GM23338 (cell line): ENCODE results near the gene SSNA1. TPM values are rescaled to one million over a fixed set of nuclear protein-coding genes. Genes with fewer than 3 reads are reported as not detected.

Source experiments
- ATAC-seq: fragments of 200-7000 bp; cut with Tn5 transposase; 3 replicates; pipeline ENCODE4 v1.9.1; 2020
- DNase-seq: peaks from one replicate; pipeline ENCODE4 v3.0.0-alpha.2; 2015; ENCODE audit warnings: low spot score
- H2AFZ ChIP-seq: fragments of 200-600 bp; sonication (generic); 2 replicates; pipeline ENCODE4 v1.8.0; 2016; ENCODE audit warnings: antibody characterized with exemption, mild to moderate bottlenecking, moderate library complexity
- H3F3A ChIP-seq: fragments of 200-600 bp; sonication (generic); replicated peaks from 2 replicates; pipeline ENCODE4 v1.8.0; 2017; ENCODE audit warnings: antibody characterized with exemption, mixed run types, low read depth
- H3K27ac ChIP-seq: fragments of 200-600 bp; sonication (generic); 2 replicates; pipeline ENCODE4 v1.6.1; 2016; ENCODE audit warnings: low read depth
- H3K27me3 ChIP-seq: fragments of 200-600 bp; sonication (generic); 2 replicates; pipeline ENCODE4 v1.8.0; 2016; ENCODE audit warnings: mild to moderate bottlenecking, mixed run types, moderate library complexity; ENCODE audit not compliant: insufficient read depth
- H3K36me3 ChIP-seq: fragments of 200-600 bp; sonication (generic); 2 replicates; pipeline ENCODE4 v1.8.0; 2016; ENCODE audit warnings: mild to moderate bottlenecking; ENCODE audit not compliant: insufficient read depth
- H3K4me1 ChIP-seq: fragments of 200-600 bp; sonication (generic); 2 replicates; pipeline ENCODE4 v1.8.0; 2016; ENCODE audit warnings: mild to moderate bottlenecking, moderate library complexity; ENCODE audit not compliant: insufficient read depth
- H3K4me2 ChIP-seq: fragments of 200-600 bp; sonication (generic); 2 replicates; pipeline ENCODE4 v1.7.1; 2017; ENCODE audit warnings: mixed run types
- H3K4me3 ChIP-seq: fragments of 200-600 bp; sonication (generic); 2 replicates; pipeline ENCODE4 v1.6.1; 2016; ENCODE audit warnings: mixed run types
- H3K79me2 ChIP-seq: fragments of 200-600 bp; sonication (generic); replicated peaks from 2 replicates; pipeline ENCODE4 v1.8.0; 2017; ENCODE audit warnings: mild to moderate bottlenecking; ENCODE audit not compliant: insufficient read depth
- H3K9me2 ChIP-seq: fragments of 200-600 bp; sonication (generic); 2 replicates; pipeline ENCODE4 v1.8.0; 2017; ENCODE audit not compliant: insufficient read depth
- H4K20me1 ChIP-seq: fragments of 200-600 bp; sonication (generic); replicated peaks from 2 replicates; pipeline ENCODE4 v1.8.0; 2017; ENCODE audit warnings: mild to moderate bottlenecking; ENCODE audit not compliant: insufficient read depth
- H3K27ac Mint-ChIP-seq: 2 replicates; pipeline ENCODE4 v1.8.0; 2020; ENCODE audit warnings: inconsistent platforms, mild to moderate bottlenecking, moderate library complexity, mixed read lengths
- H3K27me3 Mint-ChIP-seq: 3 replicates; pipeline ENCODE4 v1.8.0; 2022; ENCODE audit warnings: low read depth, mild to moderate bottlenecking, moderate library complexity, mixed read lengths, inconsistent platforms; ENCODE audit not compliant: insufficient read depth, poor library complexity
- H3K36me3 Mint-ChIP-seq: 3 replicates; pipeline ENCODE4 v1.8.0; 2021; ENCODE audit warnings: low read depth, mild to moderate bottlenecking, inconsistent platforms, moderate library complexity, mixed read lengths
- H3K4me1 Mint-ChIP-seq: 3 replicates; pipeline ENCODE4 v1.8.0; 2020; ENCODE audit warnings: mild to moderate bottlenecking, inconsistent platforms, mixed read lengths
- H3K4me3 Mint-ChIP-seq: 3 replicates; pipeline ENCODE4 v1.8.0; 2021; ENCODE audit warnings: moderate library complexity, mild to moderate bottlenecking, inconsistent platforms, mixed read lengths
- H3K9me3 Mint-ChIP-seq: 3 replicates; pipeline ENCODE4 v1.8.0; 2020; ENCODE audit warnings: moderate library complexity, mild to moderate bottlenecking, inconsistent platforms, mixed read lengths
- CREB1 ChIP-seq: fragments of 250-450 bp; sonication (Bioruptor Pico); IDR thresholded peaks from 2 replicates; pipeline ENCODE4 v1.5.0; 2020; ENCODE audit warnings: low read depth, mild to moderate bottlenecking, moderate library complexity
- EZH2 ChIP-seq: fragments of 200-600 bp; sonication (generic); IDR thresholded peaks from one replicate; pipeline ENCODE4 v1.8.0; 2017; ENCODE audit warnings: antibody characterized with exemption, mild to moderate bottlenecking, low read depth; ENCODE audit not compliant: unreplicated experiment
- EZH2phosphoT487 ChIP-seq: fragments of 200-600 bp; sonication (generic); IDR thresholded peaks from one replicate; pipeline ENCODE4 v1.8.1; 2018; ENCODE audit warnings: antibody characterized with exemption; ENCODE audit not compliant: unreplicated experiment
- JUNB ChIP-seq: IDR thresholded peaks from one replicate; pipeline ENCODE4 v1.6.1; 2016; ENCODE audit warnings: antibody characterized with exemption; ENCODE audit not compliant: unreplicated experiment
- NANOG ChIP-seq: IDR thresholded peaks from 2 replicates; pipeline ENCODE4 v1.6.1; 2016; ENCODE audit warnings: antibody characterized with exemption, borderline replicate concordance
- POLR2AphosphoS5 ChIP-seq: IDR thresholded peaks from 2 replicates; pipeline ENCODE4 v1.6.1; 2016; ENCODE audit warnings: antibody characterized with exemption, low read depth
- STAT1 ChIP-seq: IDR thresholded peaks from one replicate; pipeline ENCODE4 v1.6.1; 2016; ENCODE audit warnings: antibody characterized with exemption; ENCODE audit not compliant: unreplicated experiment
- ZNF114 ChIP-seq: fragments of 250-450 bp; sonication (Bioruptor Pico); IDR thresholded peaks from 2 replicates; pipeline ENCODE4 v1.5.0; 2020; ENCODE audit warnings: mild to moderate bottlenecking, moderate library complexity
- ZNF331 ChIP-seq: fragments of 250-450 bp; sonication (Bioruptor Pico); IDR thresholded peaks from 2 replicates; pipeline ENCODE4 v1.5.0; 2020; ENCODE audit warnings: low read depth, mild to moderate bottlenecking, moderate library complexity
- polyA plus RNA-seq: library from polyadenylated mRNA; unstranded; fragments of >200 nt; fragmentation: Nextera tagmentation; extraction: Ambion mirVana; gene quantifications from 2 replicates; pipeline ENCODE4 v1.2.1, GENCODE V29; 2016
- total RNA-seq: library from RNA; depleted of rRNA; stranded (reverse); fragments of >200 nt; shearing (Covaris generic); gene quantifications from 2 replicates; pipeline ENCODE4 v1.2.3, GENCODE V29; 2014
- TF ChIP-seq, protein P1 (sequence below): fragments of 250-450 bp; sonication (Bioruptor Pico); IDR thresholded peaks from 2 replicates; pipeline ENCODE4 v1.5.0; 2020; ENCODE audit warnings: mild to moderate bottlenecking, moderate library complexity
- TF ChIP-seq, protein P2 (sequence below), 2 experiments: fragments of 200-600 bp in 1 of 2; sonication (generic) in 1 of 2; conservative IDR thresholded peaks; 2 replicates each; pipeline versions ENCODE4 v1.5.1 to v1.6.1; 2016 to 2017; ENCODE audit warnings: antibody characterized with exemption in 2 of 2, low read depth in 2 of 2, mild to moderate bottlenecking in 2 of 2, moderate library complexity in 1 of 2
- TF ChIP-seq, protein P3 (sequence below): IDR thresholded peaks from 2 replicates; pipeline ENCODE4 v1.6.1; 2016; ENCODE audit warnings: antibody characterized with exemption
- TF ChIP-seq, protein P4 (sequence below): IDR thresholded peaks from one replicate; pipeline ENCODE4 v1.6.1; 2018; ENCODE audit warnings: antibody characterized with exemption; ENCODE audit not compliant: unreplicated experiment

The SSNA1 gene
- total and polyA plus RNA-seq, 2 experiments from 2014 or later: 132 to 154 TPM

DNA sequence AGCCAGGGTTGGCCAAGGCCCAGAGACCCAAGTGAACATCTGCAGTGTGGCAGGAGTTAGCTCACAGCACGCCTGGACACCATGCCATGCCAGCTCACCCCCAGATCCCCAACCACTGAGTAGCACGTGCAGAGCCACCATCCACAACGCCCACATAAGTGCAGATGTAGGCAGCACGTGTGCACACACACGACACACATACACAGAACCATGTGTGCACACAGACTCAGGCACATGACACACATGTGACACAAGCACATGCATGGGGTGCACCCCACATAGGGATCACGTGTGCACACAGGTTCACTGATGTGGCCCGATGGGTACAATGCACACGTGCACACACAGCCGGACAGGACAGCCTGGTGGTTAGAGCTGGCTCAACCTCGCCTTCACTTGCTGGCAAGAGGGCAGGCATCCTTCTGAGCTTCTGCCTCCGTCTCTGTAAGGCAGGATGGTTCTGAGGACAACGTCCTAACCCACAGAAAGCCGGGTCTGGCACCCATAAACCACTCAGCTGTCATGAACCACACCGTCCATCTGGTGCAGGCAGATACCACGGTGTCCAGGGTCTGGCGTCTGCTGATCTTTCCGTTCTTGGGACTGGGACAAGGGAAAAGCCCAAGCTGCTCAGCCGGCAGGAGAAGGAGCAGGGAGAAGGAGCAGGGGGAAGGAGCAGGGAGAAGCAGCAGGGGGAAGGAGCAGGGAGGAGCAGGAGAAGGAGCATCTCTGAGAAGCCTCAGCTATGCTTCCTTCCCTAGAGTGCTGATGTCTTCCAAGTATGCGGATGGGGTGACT lies 30.7 kb upstream of the SSNA1 start:
- H3K27me3 ChIP-seq: peaks cover 80% of the 10 kb centered on the region
- H3K4me1 ChIP-seq: peaks cover 2% of the 10 kb centered on the region; the same call in 1 of the 2 replicates
- TF ChIP-seq ZNF331 (CRISPR knock-in tag): no peak
- TF ChIP-seq, protein P1, sequence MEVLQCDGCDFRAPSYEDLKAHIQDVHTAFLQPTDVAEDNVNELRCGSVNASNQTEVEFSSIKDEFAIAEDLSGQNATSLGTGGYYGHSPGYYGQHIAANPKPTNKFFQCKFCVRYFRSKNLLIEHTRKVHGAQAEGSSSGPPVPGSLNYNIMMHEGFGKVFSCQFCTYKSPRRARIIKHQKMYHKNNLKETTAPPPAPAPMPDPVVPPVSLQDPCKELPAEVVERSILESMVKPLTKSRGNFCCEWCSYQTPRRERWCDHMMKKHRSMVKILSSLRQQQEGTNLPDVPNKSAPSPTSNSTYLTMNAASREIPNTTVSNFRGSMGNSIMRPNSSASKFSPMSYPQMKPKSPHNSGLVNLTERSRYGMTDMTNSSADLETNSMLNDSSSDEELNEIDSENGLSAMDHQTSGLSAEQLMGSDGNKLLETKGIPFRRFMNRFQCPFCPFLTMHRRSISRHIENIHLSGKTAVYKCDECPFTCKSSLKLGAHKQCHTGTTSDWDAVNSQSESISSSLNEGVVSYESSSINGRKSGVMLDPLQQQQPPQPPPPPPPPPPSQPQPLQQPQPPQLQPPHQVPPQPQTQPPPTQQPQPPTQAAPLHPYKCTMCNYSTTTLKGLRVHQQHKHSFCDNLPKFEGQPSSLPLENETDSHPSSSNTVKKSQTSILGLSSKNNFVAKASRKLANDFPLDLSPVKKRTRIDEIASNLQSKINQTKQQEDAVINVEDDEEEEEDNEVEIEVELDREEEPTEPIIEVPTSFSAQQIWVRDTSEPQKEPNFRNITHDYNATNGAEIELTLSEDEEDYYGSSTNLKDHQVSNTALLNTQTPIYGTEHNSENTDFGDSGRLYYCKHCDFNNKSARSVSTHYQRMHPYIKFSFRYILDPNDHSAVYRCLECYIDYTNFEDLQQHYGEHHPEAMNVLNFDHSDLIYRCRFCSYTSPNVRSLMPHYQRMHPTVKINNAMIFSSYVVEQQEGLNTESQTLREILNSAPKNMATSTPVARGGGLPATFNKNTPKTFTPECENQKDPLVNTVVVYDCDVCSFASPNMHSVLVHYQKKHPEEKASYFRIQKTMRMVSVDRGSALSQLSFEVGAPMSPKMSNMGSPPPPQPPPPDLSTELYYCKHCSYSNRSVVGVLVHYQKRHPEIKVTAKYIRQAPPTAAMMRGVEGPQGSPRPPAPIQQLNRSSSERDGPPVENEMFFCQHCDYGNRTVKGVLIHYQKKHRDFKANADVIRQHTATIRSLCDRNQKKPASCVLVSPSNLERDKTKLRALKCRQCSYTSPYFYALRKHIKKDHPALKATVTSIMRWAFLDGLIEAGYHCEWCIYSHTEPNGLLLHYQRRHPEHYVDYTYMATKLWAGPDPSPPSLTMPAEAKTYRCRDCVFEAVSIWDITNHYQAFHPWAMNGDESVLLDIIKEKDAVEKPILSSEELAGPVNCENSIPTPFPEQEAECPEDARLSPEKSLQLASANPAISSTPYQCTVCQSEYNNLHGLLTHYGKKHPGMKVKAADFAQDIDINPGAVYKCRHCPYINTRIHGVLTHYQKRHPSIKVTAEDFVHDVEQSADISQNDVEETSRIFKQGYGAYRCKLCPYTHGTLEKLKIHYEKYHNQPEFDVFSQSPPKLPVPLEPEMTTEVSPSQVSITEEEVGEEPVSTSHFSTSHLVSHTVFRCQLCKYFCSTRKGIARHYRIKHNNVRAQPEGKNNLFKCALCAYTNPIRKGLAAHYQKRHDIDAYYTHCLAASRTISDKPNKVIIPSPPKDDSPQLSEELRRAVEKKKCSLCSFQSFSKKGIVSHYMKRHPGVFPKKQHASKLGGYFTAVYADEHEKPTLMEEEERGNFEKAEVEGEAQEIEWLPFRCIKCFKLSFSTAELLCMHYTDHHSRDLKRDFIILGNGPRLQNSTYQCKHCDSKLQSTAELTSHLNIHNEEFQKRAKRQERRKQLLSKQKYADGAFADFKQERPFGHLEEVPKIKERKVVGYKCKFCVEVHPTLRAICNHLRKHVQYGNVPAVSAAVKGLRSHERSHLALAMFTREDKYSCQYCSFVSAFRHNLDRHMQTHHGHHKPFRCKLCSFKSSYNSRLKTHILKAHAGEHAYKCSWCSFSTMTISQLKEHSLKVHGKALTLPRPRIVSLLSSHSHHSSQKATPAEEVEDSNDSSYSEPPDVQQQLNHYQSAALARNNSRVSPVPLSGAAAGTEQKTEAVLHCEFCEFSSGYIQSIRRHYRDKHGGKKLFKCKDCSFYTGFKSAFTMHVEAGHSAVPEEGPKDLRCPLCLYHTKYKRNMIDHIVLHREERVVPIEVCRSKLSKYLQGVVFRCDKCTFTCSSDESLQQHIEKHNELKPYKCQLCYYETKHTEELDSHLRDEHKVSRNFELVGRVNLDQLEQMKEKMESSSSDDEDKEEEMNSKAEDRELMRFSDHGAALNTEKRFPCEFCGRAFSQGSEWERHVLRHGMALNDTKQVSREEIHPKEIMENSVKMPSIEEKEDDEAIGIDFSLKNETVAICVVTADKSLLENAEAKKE (CRISPR knock-in tag): no peak
- no peak for TF ChIP-seq STAT1
- TF ChIP-seq EZH2phosphoT487: no peak
- TF ChIP-seq EZH2: no peak
- TF ChIP-seq, protein P2, sequence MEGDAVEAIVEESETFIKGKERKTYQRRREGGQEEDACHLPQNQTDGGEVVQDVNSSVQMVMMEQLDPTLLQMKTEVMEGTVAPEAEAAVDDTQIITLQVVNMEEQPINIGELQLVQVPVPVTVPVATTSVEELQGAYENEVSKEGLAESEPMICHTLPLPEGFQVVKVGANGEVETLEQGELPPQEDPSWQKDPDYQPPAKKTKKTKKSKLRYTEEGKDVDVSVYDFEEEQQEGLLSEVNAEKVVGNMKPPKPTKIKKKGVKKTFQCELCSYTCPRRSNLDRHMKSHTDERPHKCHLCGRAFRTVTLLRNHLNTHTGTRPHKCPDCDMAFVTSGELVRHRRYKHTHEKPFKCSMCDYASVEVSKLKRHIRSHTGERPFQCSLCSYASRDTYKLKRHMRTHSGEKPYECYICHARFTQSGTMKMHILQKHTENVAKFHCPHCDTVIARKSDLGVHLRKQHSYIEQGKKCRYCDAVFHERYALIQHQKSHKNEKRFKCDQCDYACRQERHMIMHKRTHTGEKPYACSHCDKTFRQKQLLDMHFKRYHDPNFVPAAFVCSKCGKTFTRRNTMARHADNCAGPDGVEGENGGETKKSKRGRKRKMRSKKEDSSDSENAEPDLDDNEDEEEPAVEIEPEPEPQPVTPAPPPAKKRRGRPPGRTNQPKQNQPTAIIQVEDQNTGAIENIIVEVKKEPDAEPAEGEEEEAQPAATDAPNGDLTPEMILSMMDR (conservative IDR thresholded peaks at IDR 0.05; ENCODE audit: low read depth in 2 of 2): no peak
- TF ChIP-seq CREB1 (CRISPR knock-in tag): no peak
- no peak for TF ChIP-seq JUNB
- TF ChIP-seq, protein P3, sequence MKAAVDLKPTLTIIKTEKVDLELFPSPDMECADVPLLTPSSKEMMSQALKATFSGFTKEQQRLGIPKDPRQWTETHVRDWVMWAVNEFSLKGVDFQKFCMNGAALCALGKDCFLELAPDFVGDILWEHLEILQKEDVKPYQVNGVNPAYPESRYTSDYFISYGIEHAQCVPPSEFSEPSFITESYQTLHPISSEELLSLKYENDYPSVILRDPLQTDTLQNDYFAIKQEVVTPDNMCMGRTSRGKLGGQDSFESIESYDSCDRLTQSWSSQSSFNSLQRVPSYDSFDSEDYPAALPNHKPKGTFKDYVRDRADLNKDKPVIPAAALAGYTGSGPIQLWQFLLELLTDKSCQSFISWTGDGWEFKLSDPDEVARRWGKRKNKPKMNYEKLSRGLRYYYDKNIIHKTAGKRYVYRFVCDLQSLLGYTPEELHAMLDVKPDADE: no peak
- no peak for TF ChIP-seq ZNF114 (CRISPR knock-in tag)
- TF ChIP-seq, protein P4, sequence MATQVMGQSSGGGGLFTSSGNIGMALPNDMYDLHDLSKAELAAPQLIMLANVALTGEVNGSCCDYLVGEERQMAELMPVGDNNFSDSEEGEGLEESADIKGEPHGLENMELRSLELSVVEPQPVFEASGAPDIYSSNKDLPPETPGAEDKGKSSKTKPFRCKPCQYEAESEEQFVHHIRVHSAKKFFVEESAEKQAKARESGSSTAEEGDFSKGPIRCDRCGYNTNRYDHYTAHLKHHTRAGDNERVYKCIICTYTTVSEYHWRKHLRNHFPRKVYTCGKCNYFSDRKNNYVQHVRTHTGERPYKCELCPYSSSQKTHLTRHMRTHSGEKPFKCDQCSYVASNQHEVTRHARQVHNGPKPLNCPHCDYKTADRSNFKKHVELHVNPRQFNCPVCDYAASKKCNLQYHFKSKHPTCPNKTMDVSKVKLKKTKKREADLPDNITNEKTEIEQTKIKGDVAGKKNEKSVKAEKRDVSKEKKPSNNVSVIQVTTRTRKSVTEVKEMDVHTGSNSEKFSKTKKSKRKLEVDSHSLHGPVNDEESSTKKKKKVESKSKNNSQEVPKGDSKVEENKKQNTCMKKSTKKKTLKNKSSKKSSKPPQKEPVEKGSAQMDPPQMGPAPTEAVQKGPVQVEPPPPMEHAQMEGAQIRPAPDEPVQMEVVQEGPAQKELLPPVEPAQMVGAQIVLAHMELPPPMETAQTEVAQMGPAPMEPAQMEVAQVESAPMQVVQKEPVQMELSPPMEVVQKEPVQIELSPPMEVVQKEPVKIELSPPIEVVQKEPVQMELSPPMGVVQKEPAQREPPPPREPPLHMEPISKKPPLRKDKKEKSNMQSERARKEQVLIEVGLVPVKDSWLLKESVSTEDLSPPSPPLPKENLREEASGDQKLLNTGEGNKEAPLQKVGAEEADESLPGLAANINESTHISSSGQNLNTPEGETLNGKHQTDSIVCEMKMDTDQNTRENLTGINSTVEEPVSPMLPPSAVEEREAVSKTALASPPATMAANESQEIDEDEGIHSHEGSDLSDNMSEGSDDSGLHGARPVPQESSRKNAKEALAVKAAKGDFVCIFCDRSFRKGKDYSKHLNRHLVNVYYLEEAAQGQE: no peak
- no peak for TF ChIP-seq POLR2AphosphoS5
- TF ChIP-seq NANOG: no peak
- no peak for DNase-seq
- Mint-ChIP-seq H3K27me3 (peaks cover 77% of the 10 kb centered on the region), H3K4me3 (no peak overlapping the region), H3K9me3 (no peaks in the 10 kb centered on the region; the same call in 2 of the 3 replicates), H3K27ac (no peak overlapping the region), H3K4me1 (no peaks in the 10 kb centered on the region; the same call in 1 of the 3 replicates), H3K36me3 (no peaks in the 10 kb centered on the region)
- no peak for ATAC-seq
- no peak overlapping the region for H3K4me2 ChIP-seq
- H3K4me3 ChIP-seq: no peak overlapping the region
- H3K27ac ChIP-seq: no peak overlapping the region
- H3K36me3 ChIP-seq: no peaks in the 10 kb centered on the region
- H2AFZ ChIP-seq: no peak overlapping the region
- H3K79me2 ChIP-seq: no peaks in the 10 kb centered on the region
- H3K9me2 ChIP-seq: no peaks in the 10 kb centered on the region
- H3F3A ChIP-seq: peaks cover 12% of the 10 kb centered on the region
- H4K20me1 ChIP-seq: no peaks in the 10 kb centered on the region
